ENCODE measurements around the gene POLR2B. TPM values are rescaled to one million over a fixed set of nuclear protein-coding genes. Genes with fewer than 3 reads are reported as not detected.
A peak's percentile ranks its signal among the peaks of the same experiment; 100 is the strongest.

POLR2B gene
- total RNA-seq, 1 experiment from 2014 or later, result 77.1 TPM

DNA sequence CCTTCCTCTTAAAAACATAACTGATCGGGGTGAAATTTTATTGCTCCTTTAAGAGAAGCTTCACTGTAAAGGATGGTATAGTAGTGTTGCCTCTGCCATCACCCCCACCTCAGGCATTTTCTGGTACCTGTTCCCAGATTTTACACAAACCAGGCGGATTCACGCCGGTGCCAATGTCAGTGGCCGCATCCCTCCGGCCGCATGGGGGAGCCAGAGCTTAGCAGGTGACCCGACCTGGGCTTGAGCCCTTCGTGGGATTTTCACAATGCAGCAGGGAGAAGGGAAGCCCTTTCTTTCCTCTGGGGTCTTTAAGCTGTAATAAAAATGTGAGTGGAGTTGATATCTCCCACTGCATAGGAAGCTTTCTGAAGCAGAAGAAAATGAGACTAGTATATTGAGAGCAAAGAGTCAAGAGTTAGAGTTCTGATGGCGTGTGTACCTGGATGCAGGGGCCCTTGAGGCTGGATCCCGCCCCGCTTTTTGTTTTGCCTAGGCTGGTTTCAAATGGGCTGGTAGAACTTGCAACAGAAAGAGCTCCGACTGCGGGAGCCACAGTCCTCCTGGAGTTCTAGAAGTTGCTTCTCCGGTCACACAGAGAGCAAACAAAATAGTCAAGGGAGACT lies 59.4 kb downstream of the POLR2B start:
- intact Hi-C loops (cut with micrococcal nuclease; ENCODE audit: unreplicated experiment), result loop anchor here (1.0 to 10.0 kb wide), 3 partner anchors 77 to 389 kb away; partner anchors contain the start of gene IGFBP7
- Histone ChIP-seq H3K4me2 (peak overlapping the region; percentile 26; the same call in 1 of the 2 replicates), H3K4me3 (no peak overlapping the region), H3K79me2 (ENCODE audit: low read depth) (no peaks in the 10 kb centered on the region), H3K27me3 (ENCODE audit: insufficient read depth, low read depth) (no peaks in the 10 kb centered on the region), H4K20me1 (ENCODE audit: insufficient read depth) (no peaks in the 10 kb centered on the region), H2AFZ (no peak overlapping the region), H3K9me3 (ENCODE audit: insufficient read depth, low read depth) (no peaks in the 10 kb centered on the region), H3K27ac (no peak overlapping the region), H3K9me2 (ENCODE audit: insufficient read depth) (no peaks in the 10 kb centered on the region), H3F3A (ENCODE audit: insufficient read depth, low read depth) (no peaks in the 10 kb centered on the region), H3K36me3 (ENCODE audit: low read depth) (no peaks in the 10 kb centered on the region), H3K4me1 (replicated peaks; ENCODE audit: insufficient read depth) (no peaks in the 10 kb centered on the region)
- ChIA-PET POLR2A (ENCODE audit: unreplicated experiment) (interaction anchor here (0.5 kb wide), 1 partner anchor 438 kb away, joined by 9 read pairs; no protein-coding TSS in a partner anchor), CTCF (interaction anchor here (0.6 to 2.1 kb wide), 3 partner anchors 64 to 387 kb away, joined by 4 to 19 read pairs (median 4); no protein-coding TSS in a partner anchor)
- BruUV-seq (replicated peaks), result no TSS peak
- peak in 1 of 2 experiments; percentile 53 for DNase-seq
- no peak for TF ChIP-seq EZH2 (IDR thresholded peaks at IDR 0.05; ENCODE audit: low read depth)
- TF ChIP-seq CTCF (conservative IDR thresholded peaks at IDR 0.05), result peak; percentile 77

GRCh38 chr4:57039345-57039744 lies 60.6 kb downstream of the POLR2B start:
- no peaks in the 10 kb centered on the region for H3K9me2 ChIP-seq (ENCODE audit: insufficient read depth)
- no peaks in the 10 kb centered on the region for H3K9me3 ChIP-seq (ENCODE audit: insufficient read depth, low read depth)
- H3K4me3 ChIP-seq, result no peak overlapping the region
- H3K36me3 ChIP-seq (ENCODE audit: low read depth), result no peaks in the 10 kb centered on the region
- H3K27me3 ChIP-seq (ENCODE audit: insufficient read depth, low read depth), result no peaks in the 10 kb centered on the region
- no peaks in the 10 kb centered on the region for H3K79me2 ChIP-seq (ENCODE audit: low read depth)
- BruUV-seq (replicated peaks), result no TSS peak
- H2AFZ ChIP-seq, result no peak overlapping the region
- CTCF ChIA-PET, result interaction anchor here (0.7 to 2.1 kb wide), 2 partner anchors 42 to 124 kb away, joined by 12 to 19 read pairs; no protein-coding TSS in a partner anchor
- H3F3A ChIP-seq (ENCODE audit: insufficient read depth, low read depth), result no peaks in the 10 kb centered on the region
- intact Hi-C loops (cut with micrococcal nuclease; ENCODE audit: unreplicated experiment), result loop anchor here (5.0 to 10.0 kb wide), 2 partner anchors 75 to 388 kb away; partner anchors contain the start of gene IGFBP7
- TF ChIP-seq CTCF (conservative IDR thresholded peaks at IDR 0.05) (no peak), EZH2 (IDR thresholded peaks at IDR 0.05; ENCODE audit: low read depth) (no peak)
- no peak overlapping the region for H3K27ac ChIP-seq
- POLR2A ChIA-PET (ENCODE audit: unreplicated experiment), result no interaction called here
- H3K4me1 ChIP-seq (replicated peaks; ENCODE audit: insufficient read depth), result no peaks in the 10 kb centered on the region
- no peak overlapping the region for H3K4me2 ChIP-seq
- no peak for DNase-seq
- no peaks in the 10 kb centered on the region for H4K20me1 ChIP-seq (ENCODE audit: insufficient read depth)

DNA sequence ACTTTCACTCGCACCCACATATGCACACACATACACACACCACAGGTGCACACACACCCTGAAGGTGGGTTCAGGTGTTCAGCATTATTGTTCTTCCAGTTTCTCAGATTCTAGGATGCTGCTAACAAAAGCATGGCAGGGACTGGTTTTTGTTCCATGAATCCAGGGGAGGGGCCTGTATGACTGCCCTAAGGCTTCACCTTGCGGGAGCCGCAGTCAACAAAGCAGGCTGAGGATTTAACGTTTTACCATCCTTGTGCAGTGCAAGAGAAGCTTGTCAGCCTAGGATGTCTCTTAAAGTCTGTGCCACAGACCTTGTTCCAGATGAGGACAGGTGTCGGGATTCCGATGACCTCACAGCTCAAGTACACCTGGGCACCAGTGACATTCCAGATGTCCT lies 61.8 kb downstream of the POLR2B start:
- Histone ChIP-seq H3K27ac (no peak overlapping the region), H2AFZ (no peak overlapping the region), H3K4me3 (no peak overlapping the region), H3K36me3 (ENCODE audit: low read depth) (no peaks in the 10 kb centered on the region), H3K79me2 (ENCODE audit: low read depth) (no peaks in the 10 kb centered on the region), H3K9me3 (ENCODE audit: insufficient read depth, low read depth) (no peaks in the 10 kb centered on the region), H3K9me2 (ENCODE audit: insufficient read depth) (no peaks in the 10 kb centered on the region), H3K27me3 (ENCODE audit: insufficient read depth, low read depth) (no peaks in the 10 kb centered on the region), H3F3A (ENCODE audit: insufficient read depth, low read depth) (no peaks in the 10 kb centered on the region), H3K4me1 (replicated peaks; ENCODE audit: insufficient read depth) (no peaks in the 10 kb centered on the region), H4K20me1 (ENCODE audit: insufficient read depth) (no peaks in the 10 kb centered on the region), H3K4me2 (no peak overlapping the region)
- POLR2A ChIA-PET (ENCODE audit: unreplicated experiment), result no interaction called here
- intact Hi-C loops (cut with micrococcal nuclease; ENCODE audit: unreplicated experiment), result no loop called here
- DNase-seq, result no peak
- CTCF ChIA-PET, result no interaction called here
- TF ChIP-seq CTCF (conservative IDR thresholded peaks at IDR 0.05) (no peak), EZH2 (IDR thresholded peaks at IDR 0.05; ENCODE audit: low read depth) (no peak)
- no TSS peak for BruUV-seq (replicated peaks)

Data from PC-9 (cell line).